Duodenal mucosa (tissue), 2 donors: Measurements from ENCODE around the gene SAMD7.

ENCODE experiments used
- H3K27ac ChIP-seq: one replicate; pipeline ENCODE4 v1.7.0; 2013; ENCODE audit warnings: low read depth, low read length
- H3K27me3 ChIP-seq, 2 donors: one replicate each; pipeline ENCODE4 v1.7.0; 2013; ENCODE audit warnings: low read length in 2 of 2, control low read depth in 1 of 2; ENCODE audit not compliant: insufficient read depth in 2 of 2, control insufficient read depth in 1 of 2
- H3K36me3 ChIP-seq, 2 donors: one replicate each; pipeline ENCODE4 v1.7.0; 2013; ENCODE audit warnings: low read length in 2 of 2, control low read depth in 1 of 2; ENCODE audit not compliant: insufficient read depth in 2 of 2, control insufficient read depth in 1 of 2
- H3K4me1 ChIP-seq, 2 donors: one replicate each; pipeline ENCODE4 v1.7.0; 2013; ENCODE audit warnings: low read length in 2 of 2, control low read depth in 1 of 2; ENCODE audit not compliant: insufficient read depth in 2 of 2, control insufficient read depth in 1 of 2
- H3K4me3 ChIP-seq, 2 donors: one replicate each; pipeline ENCODE4 v1.7.0; 2013; ENCODE audit warnings: low read length in 2 of 2, low read depth in 1 of 2
- H3K9ac ChIP-seq, 2 donors: one replicate each; pipeline ENCODE4 v1.7.0; 2013; ENCODE audit warnings: low read length in 2 of 2, low read depth in 1 of 2
- H3K9me3 ChIP-seq, 2 donors: one replicate each; pipeline ENCODE4 v1.7.0; 2013; ENCODE audit warnings: low read length in 2 of 2, control low read depth in 1 of 2; ENCODE audit not compliant: control insufficient read depth in 1 of 2

SAMD7 gene

DNA sequence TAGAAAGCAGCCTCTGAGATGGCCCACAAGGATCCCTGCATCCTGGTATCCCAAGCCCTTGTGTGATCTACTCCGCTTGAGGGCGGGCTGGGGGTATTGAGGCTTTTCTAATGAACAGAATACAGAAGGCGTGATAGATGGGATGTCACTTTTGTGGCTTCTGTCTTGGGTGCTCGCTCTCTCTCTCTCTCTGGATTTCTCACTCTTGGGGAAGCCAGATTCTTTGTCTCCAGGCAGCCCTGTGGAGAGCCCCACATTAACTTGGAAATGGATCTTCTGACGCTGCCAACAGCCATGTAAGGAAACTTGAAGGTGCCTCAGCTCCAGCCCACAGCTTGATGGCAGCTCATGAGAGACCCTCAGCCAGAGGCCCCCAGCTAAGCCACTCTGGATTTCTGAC is 28.4 kb downstream of the SAMD7 start:
- H3K27me3 ChIP-seq = no peaks in the 10 kb centered on the region

DNA sequence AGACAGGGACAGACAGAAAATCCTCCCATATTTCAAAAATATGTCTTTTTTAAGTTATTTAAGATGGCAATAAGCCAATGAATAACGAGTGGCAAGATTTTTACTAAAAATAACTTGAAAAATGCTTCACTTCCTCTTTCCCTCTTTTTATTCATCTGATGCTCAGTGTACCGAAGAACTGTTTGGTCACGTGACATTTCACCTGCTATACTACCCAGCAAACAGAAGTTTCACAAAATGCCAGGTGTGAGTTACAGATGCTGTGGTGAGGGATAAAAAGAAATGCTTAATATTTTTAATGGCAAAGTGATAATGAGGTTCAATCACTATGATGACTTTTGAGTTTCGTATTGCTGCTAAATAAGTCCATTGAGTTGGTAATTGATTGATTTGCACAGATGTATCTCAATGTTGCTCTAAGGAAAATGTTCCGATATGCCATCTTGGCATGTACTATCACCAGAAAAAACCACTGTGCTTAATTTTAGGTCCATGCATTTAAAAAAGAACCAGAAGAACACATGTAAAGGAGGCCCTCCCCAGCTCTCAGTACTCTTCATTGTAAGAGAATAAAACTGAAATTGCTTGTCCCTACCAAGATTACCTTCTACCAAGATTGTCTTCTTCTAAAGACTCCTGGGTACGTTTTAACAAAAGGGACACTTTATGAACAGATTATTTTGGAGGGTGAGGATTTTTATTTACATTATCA is 29.3 kb downstream of the SAMD7 start:
- H3K9me3 ChIP-seq = no peaks in the 10 kb centered on the region
- H3K36me3 ChIP-seq = no peaks in the 10 kb centered on the region
- H3K9ac ChIP-seq = no peak overlapping the region
- H3K27ac ChIP-seq = no peak overlapping the region
- no peaks in the 10 kb centered on the region for H3K27me3 ChIP-seq
- no peak overlapping the region for H3K4me3 ChIP-seq
- H3K4me1 ChIP-seq = peaks cover 0 to 2% of the 10 kb centered on the region in 2 donors

More for the DNA sequence above, 28.4 kb downstream of the SAMD7 start:
- H3K9ac ChIP-seq = no peak overlapping the region
- H3K4me1 ChIP-seq = no peaks in the 10 kb centered on the region
- no peak overlapping the region for H3K27ac ChIP-seq
- no peaks in the 10 kb centered on the region for H3K36me3 ChIP-seq
- no peak overlapping the region for H3K4me3 ChIP-seq
- H3K9me3 ChIP-seq = no peaks in the 10 kb centered on the region

- no peaks in the 10 kb centered on the region for H3K36me3 ChIP-seq
- H3K9me3 ChIP-seq = no peaks in the 10 kb centered on the region
- no peaks in the 10 kb centered on the region for H3K27me3 ChIP-seq
- peaks cover 0 to 12% of the 10 kb centered on the region in 2 donors for H3K4me1 ChIP-seq
- no peak overlapping the region for H3K27ac ChIP-seq
- H3K4me3 ChIP-seq = no peak overlapping the region
- H3K9ac ChIP-seq = no peak overlapping the region
Observed at GRCh38 chr3:169945313-169945712, 33.9 kb downstream of the SAMD7 start.

DNA sequence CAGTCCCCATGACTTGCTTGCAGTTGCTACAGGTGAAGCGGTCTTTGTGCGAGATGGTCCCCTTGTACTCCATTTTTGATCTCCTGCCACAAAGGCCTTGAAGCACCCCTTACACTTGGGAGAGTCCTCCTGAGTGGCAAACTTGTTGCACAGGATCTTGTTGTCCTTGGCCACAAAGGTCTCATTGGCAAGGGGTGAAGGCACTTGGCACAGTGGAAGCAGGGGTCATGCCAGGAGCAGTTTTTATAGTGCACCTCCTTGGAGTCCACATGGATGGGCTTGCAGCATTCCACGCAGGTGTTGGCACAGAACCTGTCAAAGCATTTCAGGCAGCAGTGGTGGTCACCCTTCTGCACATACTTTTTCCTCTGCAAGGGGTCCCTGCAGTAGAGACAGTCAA is 35.0 kb downstream of the SAMD7 start:
- Histone ChIP-seq H3K27ac (no peak overlapping the region), H3K4me1 (peaks cover 0 to 12% of the 10 kb centered on the region in 2 donors), H3K36me3 (no peaks in the 10 kb centered on the region), H3K27me3 (no peaks in the 10 kb centered on the region), H3K9ac (no peak overlapping the region), H3K4me3 (no peak overlapping the region), H3K9me3 (no peaks in the 10 kb centered on the region)

GRCh38 chr3:169948559-169949448 is 37.4 kb downstream of the SAMD7 start:
- H3K9ac ChIP-seq = no peak overlapping the region
- H3K36me3 ChIP-seq = no peaks in the 10 kb centered on the region
- peaks cover 0 to 12% of the 10 kb centered on the region in 2 donors for H3K4me1 ChIP-seq
- H3K4me3 ChIP-seq = no peak overlapping the region
- H3K27ac ChIP-seq = no peak overlapping the region
- no peaks in the 10 kb centered on the region for H3K27me3 ChIP-seq
- no peaks in the 10 kb centered on the region for H3K9me3 ChIP-seq

DNA sequence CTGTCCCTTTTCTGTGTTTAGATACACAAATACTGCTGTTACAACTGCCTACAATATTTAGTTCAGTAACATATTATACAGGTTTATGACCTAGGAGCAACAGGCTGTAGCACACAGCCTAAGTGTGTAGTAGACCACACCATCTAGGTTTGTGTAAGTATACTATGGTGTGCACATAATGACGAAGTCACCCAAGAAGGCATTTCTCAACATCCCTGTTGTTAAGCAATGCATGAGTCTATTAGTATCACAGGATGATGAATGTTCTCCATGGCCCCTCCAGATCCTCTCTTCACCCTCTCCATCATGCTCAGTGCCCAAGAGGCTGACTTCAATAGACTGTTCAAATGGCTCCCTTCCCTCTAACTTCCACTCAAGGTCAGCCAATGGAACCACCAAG is 40.7 kb downstream of the SAMD7 start:
- peaks cover 0 to 7% of the 10 kb centered on the region in 2 donors for H3K4me1 ChIP-seq
- no peak overlapping the region for H3K9ac ChIP-seq
- no peaks in the 10 kb centered on the region for H3K9me3 ChIP-seq
- no peak overlapping the region for H3K4me3 ChIP-seq
- H3K36me3 ChIP-seq = no peaks in the 10 kb centered on the region
- no peak overlapping the region for H3K27ac ChIP-seq
- H3K27me3 ChIP-seq = no peaks in the 10 kb centered on the region

DNA sequence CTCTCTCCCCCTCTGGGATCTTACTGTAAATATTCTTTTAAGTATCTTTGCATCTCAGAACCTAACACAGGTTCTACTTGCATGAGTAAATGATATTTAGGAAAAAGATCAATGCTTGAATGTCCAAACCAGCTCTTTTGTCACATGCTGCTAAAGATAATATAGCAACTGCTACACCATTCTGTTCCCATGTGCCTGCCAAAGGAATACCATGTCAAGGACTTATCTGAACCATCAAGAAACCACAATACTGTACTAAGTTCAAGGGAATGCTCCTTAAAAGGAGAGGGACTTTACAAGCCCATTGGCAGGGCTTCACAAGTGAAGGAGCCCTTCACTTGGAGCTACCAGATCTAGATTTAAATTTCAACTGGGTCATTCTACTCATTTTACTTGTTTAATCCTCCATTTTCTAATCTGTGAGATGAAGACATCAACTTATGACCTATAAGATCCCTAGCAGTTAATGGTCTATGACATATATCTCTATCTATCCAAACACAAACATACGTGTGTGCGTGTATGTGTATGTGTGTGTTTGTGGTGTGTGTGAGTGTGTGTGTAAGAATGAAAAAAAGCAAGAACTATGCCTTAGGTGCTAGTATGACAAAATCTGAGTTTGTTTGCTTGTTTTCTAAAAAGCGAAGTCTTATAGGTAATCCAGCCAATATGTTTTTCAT is 42.2 kb downstream of the SAMD7 start:
- Histone ChIP-seq H3K27me3 (no peaks in the 10 kb centered on the region), H3K9ac (no peak overlapping the region), H3K4me3 (no peak overlapping the region), H3K27ac (no peak overlapping the region), H3K9me3 (no peaks in the 10 kb centered on the region), H3K4me1 (peaks cover 0 to 5% of the 10 kb centered on the region in 2 donors), H3K36me3 (no peaks in the 10 kb centered on the region)

GRCh38 chr3:169954142-169954756 is 42.9 kb downstream of the SAMD7 start:
- Histone ChIP-seq H3K27ac (no peak overlapping the region), H3K9ac (no peak overlapping the region)

GRCh38 chr3:169955406-169955805 is 44.0 kb downstream of the SAMD7 start:
- Histone ChIP-seq H3K27me3 (no peaks in the 10 kb centered on the region), H3K36me3 (no peaks in the 10 kb centered on the region), H3K27ac (no peak overlapping the region), H3K4me3 (no peak overlapping the region), H3K9me3 (no peaks in the 10 kb centered on the region), H3K9ac (no peak overlapping the region), H3K4me1 (no peaks in the 10 kb centered on the region)

More at GRCh38 chr3:169954142-169954756, 42.9 kb downstream of the SAMD7 start:
- Histone ChIP-seq H3K27me3 (no peaks in the 10 kb centered on the region), H3K36me3 (no peaks in the 10 kb centered on the region), H3K4me1 (no peaks in the 10 kb centered on the region), H3K4me3 (no peak overlapping the region), H3K9me3 (no peaks in the 10 kb centered on the region)
